GM18502 (cell line): ENCODE results near the gene HNRNPM.
"Not testable (repeated sequence)": the region's sequence is repeated elsewhere in the genome, so short reads cannot be mapped to it uniquely, and the experiment has no call there.

ENCODE experiments used
- ATAC-seq: cut with Tn5 transposase; IDR thresholded peaks from one replicate; pipeline ENCODE4 v1.9.1; 2021; ENCODE audit warnings: mild to moderate bottlenecking; ENCODE audit not compliant: unreplicated experiment, poor library complexity

The HNRNPM gene

GRCh38 chr19:8421484-8422461 lies 23.0 kb upstream of the HNRNPM start:
- no peak for ATAC-seq

- no peak for ATAC-seq
These were observed 21.0 kb upstream of the HNRNPM start for GRCh38 chr19:8423817-8424223.

- not testable (repeated sequence) for ATAC-seq
These were observed 19.4 kb upstream of the HNRNPM start for GRCh38 chr19:8425331-8425730.

- no peak for ATAC-seq
These were observed 18.5 kb upstream of the HNRNPM start for GRCh38 chr19:8426283-8426682.

- no peak for ATAC-seq
These were observed 15.7 kb upstream of the HNRNPM start for GRCh38 chr19:8429044-8429443.

GRCh38 chr19:8429826-8430225 lies 14.9 kb upstream of the HNRNPM start:
- ATAC-seq = no peak

GRCh38 chr19:8430650-8431049 lies 14.1 kb upstream of the HNRNPM start:
- ATAC-seq = no peak

- ATAC-seq = no peak
These were observed 6.5 kb upstream of the HNRNPM start for GRCh38 chr19:8438236-8438635.

- no peak for ATAC-seq
These were observed 2.8 kb upstream of the HNRNPM start for GRCh38 chr19:8441725-8442544.

- not testable (repeated sequence) for ATAC-seq
These were observed 567 bp upstream of the HNRNPM start for GRCh38 chr19:8444140-8444676.

- peak; percentile 38 for ATAC-seq
These were observed 770 bp downstream of the HNRNPM start for GRCh38 chr19:8445488-8446001.

GRCh38 chr19:8446061-8446709 lies 1.4 kb downstream of the HNRNPM start:
- no peak for ATAC-seq

- ATAC-seq = no peak
These were observed 5.1 kb downstream of the HNRNPM start for GRCh38 chr19:8449830-8450229.

GRCh38 chr19:8451377-8451776 lies 6.6 kb downstream of the HNRNPM start:
- ATAC-seq = no peak

GRCh38 chr19:8451885-8452284 lies 7.1 kb downstream of the HNRNPM start:
- no peak for ATAC-seq

- ATAC-seq = no peak
These were observed 7.8 kb downstream of the HNRNPM start for GRCh38 chr19:8452446-8453123.

- ATAC-seq = no peak
These were observed 8.8 kb downstream of the HNRNPM start for GRCh38 chr19:8453616-8454015.

- no peak for ATAC-seq
These were observed 9.4 kb downstream of the HNRNPM start for GRCh38 chr19:8454218-8454617.

- no peak for ATAC-seq
These were observed 10.2 kb downstream of the HNRNPM start for GRCh38 chr19:8455018-8455417.

- ATAC-seq = no peak
These were observed 11.3 kb downstream of the HNRNPM start for GRCh38 chr19:8456064-8456463.
